Mucosa of stomach (tissue), 1 donor: ENCODE measurements around the gene SYT7.

Source experiments
- H3K27me3 ChIP-seq: one replicate; pipeline ENCODE4 v1.7.0; 2013; ENCODE audit warnings: mild to moderate bottlenecking, low read length; ENCODE audit not compliant: control insufficient read depth, insufficient read depth
- H3K36me3 ChIP-seq: one replicate; pipeline ENCODE4 v1.7.0; 2013; ENCODE audit warnings: low read length; ENCODE audit not compliant: control insufficient read depth, insufficient read depth
- H3K4me1 ChIP-seq: one replicate; pipeline ENCODE4 v1.7.0; 2013; ENCODE audit warnings: mild to moderate bottlenecking, low read length; ENCODE audit not compliant: control insufficient read depth, insufficient read depth
- H3K4me3 ChIP-seq: one replicate; pipeline ENCODE4 v1.7.0; 2013; ENCODE audit warnings: low read length
- H3K9ac ChIP-seq: one replicate; pipeline ENCODE4 v1.7.0; 2013; ENCODE audit warnings: mild to moderate bottlenecking, low read length, moderate library complexity
- H3K9me3 ChIP-seq: one replicate; pipeline ENCODE4 v1.7.0; 2013; ENCODE audit warnings: mild to moderate bottlenecking, low read length, moderate library complexity; ENCODE audit not compliant: control insufficient read depth
- donor health status: Pancreatic carcinoma.

The SYT7 gene

GRCh38 chr11:61503135-61503770 is 77.6 kb downstream of the SYT7 start:
- H3K27me3 ChIP-seq, result peaks cover 26% of the 10 kb centered on the region

DNA sequence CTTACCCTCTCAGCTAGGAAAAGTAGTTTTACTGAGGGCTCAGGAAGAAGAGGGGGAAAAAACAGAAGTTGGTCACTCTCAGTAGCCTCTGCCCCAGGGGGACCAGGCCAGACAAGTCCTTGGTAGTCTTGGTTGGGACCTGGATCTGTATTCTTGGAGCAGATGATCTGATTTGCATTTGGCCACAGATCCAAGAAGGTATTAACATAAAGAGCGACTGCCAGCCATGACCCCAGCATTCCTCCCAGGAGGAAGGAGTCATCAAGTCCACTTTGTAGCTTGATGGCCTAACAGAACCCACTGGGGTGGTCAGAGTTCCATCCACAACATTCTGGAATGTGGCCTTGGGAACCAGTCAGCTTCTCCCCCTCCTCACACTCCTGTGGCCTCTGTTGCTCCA is 78.4 kb downstream of the SYT7 start:
- no peak overlapping the region for H3K4me3 ChIP-seq
- H3K27me3 ChIP-seq, result peaks cover 18% of the 10 kb centered on the region

More at GRCh38 chr11:61503135-61503770, 77.6 kb downstream of the SYT7 start:
- Histone ChIP-seq H3K36me3 (no peaks in the 10 kb centered on the region), H3K9ac (no peak overlapping the region), H3K4me3 (no peak overlapping the region), H3K9me3 (no peaks in the 10 kb centered on the region), H3K4me1 (no peaks in the 10 kb centered on the region)

GRCh38 chr11:61499816-61500491 is 80.9 kb downstream of the SYT7 start:
- Histone ChIP-seq H3K36me3 (no peaks in the 10 kb centered on the region), H3K4me3 (no peak overlapping the region), H3K9ac (no peak overlapping the region), H3K27me3 (peaks cover 4% of the 10 kb centered on the region), H3K4me1 (no peaks in the 10 kb centered on the region), H3K9me3 (no peaks in the 10 kb centered on the region)

More for the DNA sequence above, 78.4 kb downstream of the SYT7 start:
- H3K4me1 ChIP-seq, result no peaks in the 10 kb centered on the region
- H3K36me3 ChIP-seq, result no peaks in the 10 kb centered on the region
- no peak overlapping the region for H3K9ac ChIP-seq
- no peaks in the 10 kb centered on the region for H3K9me3 ChIP-seq

GRCh38 chr11:61498767-61499341 is 82.0 kb downstream of the SYT7 start:
- Histone ChIP-seq H3K4me1 (no peaks in the 10 kb centered on the region), H3K4me3 (no peak overlapping the region), H3K9ac (no peak overlapping the region), H3K36me3 (no peaks in the 10 kb centered on the region), H3K9me3 (no peaks in the 10 kb centered on the region), H3K27me3 (peaks cover 4% of the 10 kb centered on the region)

DNA sequence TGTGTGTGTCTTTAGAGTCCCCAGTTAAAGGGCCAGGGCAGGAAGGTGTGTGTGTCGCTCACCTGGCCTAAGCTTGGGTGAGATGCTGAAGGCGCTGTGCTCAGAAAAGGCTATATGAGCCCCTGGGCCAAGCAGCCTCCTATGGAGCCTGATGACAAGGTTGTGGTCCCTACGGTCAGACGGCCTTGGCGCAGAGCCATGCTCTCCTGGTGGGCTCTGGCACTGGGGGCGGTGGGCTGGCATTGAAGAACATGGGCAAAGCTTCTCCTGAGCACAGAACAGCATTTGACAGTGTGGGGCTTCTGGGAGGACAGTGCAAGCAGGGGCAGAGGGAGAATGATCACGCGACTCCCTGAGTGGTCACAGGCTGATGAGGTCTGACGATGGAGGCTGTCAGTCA is 83.0 kb downstream of the SYT7 start:
- no peak overlapping the region for H3K9ac ChIP-seq
- no peaks in the 10 kb centered on the region for H3K4me1 ChIP-seq
- peaks cover 4% of the 10 kb centered on the region for H3K27me3 ChIP-seq
- H3K9me3 ChIP-seq, result no peaks in the 10 kb centered on the region
- H3K4me3 ChIP-seq, result no peak overlapping the region
- H3K36me3 ChIP-seq, result no peaks in the 10 kb centered on the region

DNA sequence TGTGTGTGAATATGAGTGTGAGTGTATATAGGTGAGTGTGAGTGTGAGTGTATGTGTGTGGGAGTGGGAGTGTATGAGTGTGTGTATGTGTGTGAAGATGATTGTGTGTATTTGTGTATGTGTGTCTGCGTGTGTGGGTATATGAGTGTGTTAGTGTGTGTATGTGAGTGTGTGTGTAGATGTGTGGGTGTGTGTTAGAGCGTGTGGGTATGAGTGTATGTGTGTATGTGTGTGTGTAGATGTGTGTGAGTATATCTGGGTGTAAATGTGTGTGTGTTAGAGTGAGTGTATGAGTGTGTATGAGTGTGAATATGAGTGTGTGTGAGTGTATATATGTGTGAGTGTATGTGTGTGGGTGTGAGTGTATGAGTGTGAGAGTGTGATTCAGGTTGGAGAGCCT is 83.4 kb downstream of the SYT7 start:
- H3K4me1 ChIP-seq, result no peaks in the 10 kb centered on the region

DNA sequence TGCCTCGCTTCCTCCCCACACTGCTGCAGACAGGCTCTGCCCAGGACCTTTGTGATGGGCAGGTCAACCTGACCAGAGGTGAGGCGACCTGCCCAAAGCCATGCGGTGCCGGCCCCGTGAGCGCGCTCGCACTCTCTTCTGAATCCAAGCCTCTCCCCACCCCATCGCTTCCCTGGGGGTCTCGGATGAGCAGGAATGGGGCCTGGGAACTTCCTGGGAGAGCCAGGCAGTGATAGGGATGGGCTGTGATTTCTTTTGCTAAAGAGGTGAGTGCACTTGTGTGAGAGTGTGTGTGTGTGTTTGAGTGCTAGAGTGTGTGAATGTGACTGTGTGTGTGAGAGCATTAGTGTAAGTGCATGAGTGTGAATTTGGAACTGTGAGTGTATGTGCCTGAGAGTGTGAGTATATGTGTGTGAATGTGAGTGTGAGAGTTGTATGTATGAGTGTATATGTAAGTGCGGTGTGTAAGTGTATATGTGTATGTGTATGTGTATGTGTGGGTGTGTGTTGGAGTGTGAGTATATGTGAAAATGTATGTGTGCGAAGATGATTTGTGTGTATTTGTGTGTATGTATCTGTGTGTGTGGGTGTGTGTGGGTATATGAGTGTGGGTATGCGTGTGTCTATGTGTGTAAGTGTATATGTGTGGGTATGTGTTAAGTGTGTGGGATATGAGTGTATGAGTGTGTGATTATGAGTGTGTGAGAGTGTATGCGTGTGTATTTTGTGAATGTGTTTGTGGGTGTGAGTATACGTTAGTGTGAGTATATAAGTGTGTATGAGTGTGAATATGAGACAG is 84.1 kb downstream of the SYT7 start:
- H3K27me3 ChIP-seq, result peaks cover 4% of the 10 kb centered on the region
- H3K4me1 ChIP-seq, result no peaks in the 10 kb centered on the region
- H3K9me3 ChIP-seq, result no peaks in the 10 kb centered on the region
- H3K4me3 ChIP-seq, result no peak overlapping the region
- H3K36me3 ChIP-seq, result no peaks in the 10 kb centered on the region
- no peak overlapping the region for H3K9ac ChIP-seq

More for the DNA sequence above, 83.4 kb downstream of the SYT7 start:
- no peak overlapping the region for H3K4me3 ChIP-seq
- H3K9ac ChIP-seq, result no peak overlapping the region
- no peaks in the 10 kb centered on the region for H3K9me3 ChIP-seq
- H3K27me3 ChIP-seq, result peaks cover 4% of the 10 kb centered on the region
- no peaks in the 10 kb centered on the region for H3K36me3 ChIP-seq

GRCh38 chr11:61495801-61496601 is 84.9 kb downstream of the SYT7 start:
- peaks cover 4% of the 10 kb centered on the region for H3K27me3 ChIP-seq
- H3K36me3 ChIP-seq, result no peaks in the 10 kb centered on the region
- H3K4me1 ChIP-seq, result no peaks in the 10 kb centered on the region
- no peak overlapping the region for H3K4me3 ChIP-seq
- H3K9ac ChIP-seq, result no peak overlapping the region
- no peaks in the 10 kb centered on the region for H3K9me3 ChIP-seq

GRCh38 chr11:61494381-61494961 is 86.4 kb downstream of the SYT7 start:
- no peak overlapping the region for H3K4me3 ChIP-seq
- no peaks in the 10 kb centered on the region for H3K9me3 ChIP-seq
- no peaks in the 10 kb centered on the region for H3K36me3 ChIP-seq
- H3K27me3 ChIP-seq, result peaks cover 13% of the 10 kb centered on the region
- H3K9ac ChIP-seq, result no peak overlapping the region
- peaks cover 8% of the 10 kb centered on the region for H3K4me1 ChIP-seq

DNA sequence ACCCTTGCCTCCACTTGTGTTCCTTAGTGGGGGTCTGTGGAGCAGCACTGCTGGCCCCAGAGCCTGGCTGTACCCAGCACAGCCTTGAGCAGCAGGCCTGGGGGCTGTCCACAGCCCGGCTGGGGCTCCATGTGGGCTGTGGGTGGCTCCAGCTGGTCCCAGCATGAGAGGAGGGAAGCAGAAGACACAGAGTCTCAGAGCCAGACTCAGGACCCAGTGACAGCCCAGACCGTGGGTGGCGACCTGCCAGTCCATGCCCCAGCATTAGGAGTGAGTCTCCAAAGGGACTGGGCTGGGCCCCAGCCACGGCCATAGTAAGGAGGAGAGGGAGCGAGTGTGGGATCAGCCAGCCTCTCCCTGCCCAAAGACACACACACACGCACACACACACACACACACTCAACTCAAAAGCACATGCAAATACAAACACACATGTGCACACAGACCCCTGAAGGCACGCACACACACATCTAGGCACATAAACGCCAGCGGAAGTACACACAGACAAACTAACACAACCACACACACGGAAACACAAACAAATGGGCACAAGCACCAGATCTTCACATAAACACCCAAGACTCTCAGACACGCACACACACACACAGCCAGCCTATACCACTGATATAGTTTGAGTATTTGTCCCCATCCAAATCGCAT is 89.0 kb downstream of the SYT7 start:
- peaks cover 13% of the 10 kb centered on the region for H3K4me1 ChIP-seq

More for the DNA sequence above, 89.0 kb downstream of the SYT7 start:
- Histone ChIP-seq H3K36me3 (no peaks in the 10 kb centered on the region), H3K9ac (no peak overlapping the region), H3K9me3 (no peaks in the 10 kb centered on the region), H3K4me3 (no peak overlapping the region), H3K27me3 (peaks cover 23% of the 10 kb centered on the region)
